Retinal pigment epithelial cell (primary cell): ENCODE measurements around the gene USP12.
A peak's percentile ranks its signal among the peaks of the same experiment; 100 is the strongest.

ENCODE experiments used
- DNase-seq: peaks from one replicate; pipeline ENCODE4 v3.0.0-alpha.2; 2010; ENCODE audit warnings: low read depth
- H3K4me3 ChIP-seq: 2 replicates; pipeline ENCODE4 v1.5.1; 2011; ENCODE audit warnings: mild to moderate bottlenecking, low read length, control low read depth, moderate library complexity
- CTCF ChIP-seq: conservative IDR thresholded peaks from 2 replicates; pipeline ENCODE4 v1.5.1; 2011; ENCODE audit warnings: low read depth, low read length, control low read depth, inconsistent platforms

USP12 gene

GRCh38 chr13:27183561-27184147 is 12.0 kb upstream of the USP12 start:
- no peak for DNase-seq
- TF ChIP-seq CTCF: no peak
- no peak overlapping the region for H3K4me3 ChIP-seq

GRCh38 chr13:27182844-27183497 is 11.4 kb upstream of the USP12 start:
- no peak overlapping the region for H3K4me3 ChIP-seq
- no peak for DNase-seq
- no peak for TF ChIP-seq CTCF

- no peak for TF ChIP-seq CTCF
- DNase-seq: no peak
- H3K4me3 ChIP-seq: no peak overlapping the region
Observed at GRCh38 chr13:27182054-27182453, 10.4 kb upstream of the USP12 start.

GRCh38 chr13:27177852-27178251 is 6.2 kb upstream of the USP12 start:
- H3K4me3 ChIP-seq: no peak overlapping the region
- no peak for DNase-seq
- TF ChIP-seq CTCF: peak; percentile 9

GRCh38 chr13:27176470-27177410 is 5.1 kb upstream of the USP12 start:
- DNase-seq: no peak
- no peak for TF ChIP-seq CTCF
- H3K4me3 ChIP-seq: no peak overlapping the region

- TF ChIP-seq CTCF: no peak
- H3K4me3 ChIP-seq: no peak overlapping the region
- no peak for DNase-seq
Observed at GRCh38 chr13:27174766-27175455, 3.3 kb upstream of the USP12 start.
